Neuron (in vitro differentiated cells): ENCODE data around the gene DNAJC4.
A peak's percentile ranks its signal among the peaks of the same experiment; 100 is the strongest.

ENCODE experiments used
- H2AFZ ChIP-seq: one replicate; pipeline ENCODE4 v1.6.1; 2013; ENCODE audit warnings: low read depth, mild to moderate bottlenecking, inconsistent platforms, low read length, moderate library complexity
- H3K27me3 ChIP-seq: one replicate; pipeline ENCODE4 v1.6.1; 2013; ENCODE audit warnings: low read length; ENCODE audit not compliant: insufficient read depth
- H3K36me3 ChIP-seq: one replicate; pipeline ENCODE4 v1.6.1; 2013; ENCODE audit warnings: low read length; ENCODE audit not compliant: insufficient read depth
- H3K4me1 ChIP-seq: one replicate; pipeline ENCODE4 v1.6.1; 2013; ENCODE audit warnings: low read length; ENCODE audit not compliant: insufficient read depth
- H3K4me3 ChIP-seq: 2 replicates; pipeline ENCODE4 v1.5.1; 2013; ENCODE audit warnings: mild to moderate bottlenecking, low read length, moderate library complexity
- H3K9me3 ChIP-seq: one replicate; pipeline ENCODE4 v1.6.1; 2013; ENCODE audit warnings: low read length

DNAJC4 gene, protein sequence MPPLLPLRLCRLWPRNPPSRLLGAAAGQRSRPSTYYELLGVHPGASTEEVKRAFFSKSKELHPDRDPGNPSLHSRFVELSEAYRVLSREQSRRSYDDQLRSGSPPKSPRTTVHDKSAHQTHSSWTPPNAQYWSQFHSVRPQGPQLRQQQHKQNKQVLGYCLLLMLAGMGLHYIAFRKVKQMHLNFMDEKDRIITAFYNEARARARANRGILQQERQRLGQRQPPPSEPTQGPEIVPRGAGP

DNA sequence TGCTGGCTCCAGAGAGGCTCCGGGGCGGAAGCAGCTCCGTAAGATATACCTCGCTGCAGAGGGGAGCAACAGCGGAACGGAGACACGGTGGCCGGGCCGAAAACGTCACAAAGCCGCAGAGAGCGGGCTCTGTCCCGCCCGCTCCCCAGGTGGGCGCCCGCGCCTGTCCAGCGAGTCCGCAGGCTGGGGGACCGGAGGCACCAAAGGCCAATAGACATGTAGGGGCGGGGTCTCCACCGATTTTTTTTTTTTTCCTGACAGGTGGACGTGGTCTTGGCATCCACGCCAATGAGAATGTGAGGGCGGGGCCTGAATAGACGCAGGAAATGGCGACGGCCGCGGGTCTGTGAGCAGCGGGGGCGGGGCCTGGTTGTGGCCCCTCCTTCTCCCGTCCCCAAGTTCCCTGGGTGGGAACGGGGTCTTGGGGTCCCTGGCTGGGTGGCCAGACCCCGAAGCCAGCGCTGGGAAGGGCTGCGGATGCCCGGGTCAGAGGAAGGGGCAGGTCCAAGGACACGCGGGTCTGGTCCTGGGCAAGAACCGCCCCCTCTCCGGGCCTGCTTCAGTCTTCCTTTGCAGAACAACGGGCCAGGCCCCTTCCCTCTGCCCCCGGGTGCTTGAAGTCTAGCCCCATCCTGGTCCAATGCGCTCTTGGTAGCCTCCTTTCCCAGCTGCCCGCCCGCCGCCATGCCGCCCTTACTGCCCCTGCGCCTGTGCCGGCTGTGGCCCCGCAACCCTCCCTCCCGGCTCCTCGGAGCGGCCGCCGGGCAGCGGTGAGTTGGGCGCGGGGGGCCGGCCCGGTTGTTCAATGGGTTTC is at the start of gene DNAJC4:
TSS of gene DNAJC4 (plus strand) at position 378 of the 814 bp plus-strand sequence. CDS start at position 685, 307 bp downstream.
- H3K4me1 ChIP-seq: peaks cover 30% of the 10 kb centered on the region
- H3K9me3 ChIP-seq: no peaks in the 10 kb centered on the region
- H3K36me3 ChIP-seq: no peaks in the 10 kb centered on the region
- H2AFZ ChIP-seq: peak within 1 kb of the TSS; percentile 58
- no peaks in the 10 kb centered on the region for H3K27me3 ChIP-seq
- H3K4me3 ChIP-seq: peak within 1 kb of the TSS; percentile 70

DNA sequence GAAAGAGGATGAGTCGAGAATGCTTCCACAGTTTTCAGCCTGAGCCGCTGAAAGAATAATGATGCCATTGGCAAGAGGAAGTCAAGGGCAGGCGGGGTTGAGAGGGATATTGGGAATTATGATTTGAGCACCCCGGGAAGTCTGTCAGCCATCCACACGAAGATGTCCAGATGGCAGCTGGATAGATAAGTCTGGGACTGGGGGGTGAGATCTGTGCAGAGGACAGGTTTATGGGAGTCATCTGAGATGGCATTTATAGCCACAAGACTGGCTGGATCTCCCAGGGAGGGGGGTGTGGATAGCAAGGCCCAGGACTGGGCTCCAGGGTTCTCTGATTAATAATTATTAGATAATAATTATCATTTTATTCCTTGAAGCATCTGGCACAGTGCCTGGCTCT is 49.5 kb upstream of the DNAJC4 start:
- Histone ChIP-seq H3K4me1 (peaks cover 9% of the 10 kb centered on the region), H2AFZ (no peak overlapping the region), H3K4me3 (no peak overlapping the region), H3K9me3 (no peaks in the 10 kb centered on the region), H3K36me3 (no peaks in the 10 kb centered on the region), H3K27me3 (no peaks in the 10 kb centered on the region)

DNA sequence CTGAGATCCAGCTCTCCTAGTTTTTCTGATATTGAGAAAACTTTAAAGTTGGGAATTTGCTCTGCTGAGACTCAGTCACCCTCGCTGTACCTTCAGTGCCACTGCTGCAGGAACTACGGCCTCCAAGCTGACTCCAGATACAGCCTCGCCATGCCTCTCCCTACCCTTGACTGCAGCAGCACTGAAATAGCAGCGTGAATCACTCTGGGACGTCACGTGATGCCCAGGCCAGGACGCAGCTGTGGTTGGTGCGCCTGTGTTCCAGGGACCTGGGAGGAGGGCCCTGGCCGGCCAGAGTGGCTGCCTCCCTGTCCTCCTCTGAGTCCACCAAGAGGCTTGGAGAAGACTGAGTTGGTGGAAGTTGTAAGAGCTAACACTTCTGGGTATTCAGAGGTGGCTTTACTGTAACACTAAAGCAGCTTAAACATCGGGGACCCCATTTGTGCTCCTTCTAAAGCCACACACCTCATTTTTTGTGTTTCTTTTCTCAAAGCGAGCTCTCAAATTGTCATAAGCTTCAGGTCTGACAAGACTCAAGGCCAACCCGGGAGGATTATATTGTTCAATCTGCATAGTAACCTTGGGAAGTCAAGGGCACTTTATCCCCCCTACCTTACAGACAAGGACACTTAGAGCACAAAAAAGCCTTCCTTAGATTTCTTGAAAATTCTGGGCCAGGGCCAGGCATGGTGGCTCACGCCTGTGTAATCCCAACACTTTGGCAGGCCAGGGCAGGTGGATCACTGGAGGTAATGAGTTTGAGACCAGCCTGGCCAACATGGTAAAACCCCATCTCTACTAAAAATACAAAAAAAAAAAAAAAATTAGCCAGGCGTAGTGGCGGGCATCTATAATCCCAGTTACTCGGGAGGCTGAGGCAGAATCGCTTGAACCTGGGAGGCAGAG is 48.6 kb upstream of the DNAJC4 start:
- Histone ChIP-seq H3K36me3 (no peaks in the 10 kb centered on the region), H3K4me3 (peak overlapping the region; percentile 8), H3K4me1 (peaks cover 9% of the 10 kb centered on the region), H2AFZ (no peak overlapping the region), H3K27me3 (no peaks in the 10 kb centered on the region), H3K9me3 (no peaks in the 10 kb centered on the region)

DNA sequence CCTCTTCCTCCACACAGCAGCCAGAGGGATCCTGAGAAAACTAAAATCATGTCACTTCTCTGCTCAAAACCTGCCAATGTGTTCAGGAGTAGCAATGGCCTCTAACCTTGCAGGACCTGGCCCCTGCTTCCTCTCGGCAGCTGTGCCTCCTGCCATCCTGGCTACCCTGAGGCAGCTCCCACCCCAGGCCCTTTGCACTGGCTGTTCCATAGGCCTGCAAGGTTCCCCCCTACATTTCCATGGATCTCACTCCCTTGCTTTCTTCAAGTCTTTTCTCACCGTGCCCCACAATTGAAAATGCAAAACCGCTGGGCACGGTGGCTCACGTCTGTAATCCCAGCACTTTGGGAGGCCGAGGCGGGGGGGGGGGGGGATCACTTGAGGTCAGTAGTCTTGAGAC is 46.5 kb upstream of the DNAJC4 start:
- Histone ChIP-seq H3K27me3 (no peaks in the 10 kb centered on the region), H3K4me3 (peak overlapping the region; percentile 68), H3K9me3 (no peaks in the 10 kb centered on the region), H3K36me3 (peaks cover 4% of the 10 kb centered on the region), H2AFZ (no peak overlapping the region), H3K4me1 (peaks cover 9% of the 10 kb centered on the region)

DNA sequence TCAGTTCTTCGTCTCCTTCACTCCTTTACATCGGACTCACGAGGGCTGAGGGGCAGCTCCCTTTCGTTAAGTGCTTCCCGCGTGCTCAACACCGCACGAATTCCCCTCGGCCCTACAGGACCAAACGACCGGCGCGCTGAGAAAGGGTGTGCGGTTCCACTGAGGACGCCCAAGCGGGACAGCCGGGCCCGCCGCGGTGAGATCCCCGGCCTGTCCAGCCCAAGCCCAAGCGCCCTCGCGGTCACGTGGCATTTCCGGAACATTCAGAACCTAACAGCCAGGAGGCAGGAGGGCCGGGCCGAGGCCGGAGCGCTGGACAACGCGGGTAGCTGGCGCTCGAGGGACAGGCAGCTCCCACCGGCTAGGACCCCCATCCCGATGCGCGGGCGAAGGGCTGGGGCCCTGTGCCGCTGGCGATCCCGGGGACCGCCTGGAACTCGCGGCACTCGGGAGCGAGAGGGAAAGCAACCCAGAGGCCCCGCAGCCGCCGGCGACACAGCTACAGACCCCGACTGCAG is 45.1 kb upstream of the DNAJC4 start:
- Histone ChIP-seq H3K27me3 (no peaks in the 10 kb centered on the region), H3K9me3 (no peaks in the 10 kb centered on the region), H3K36me3 (peaks cover 11% of the 10 kb centered on the region), H2AFZ (no peak overlapping the region), H3K4me1 (peaks cover 12% of the 10 kb centered on the region), H3K4me3 (peak overlapping the region; percentile 68)

DNA sequence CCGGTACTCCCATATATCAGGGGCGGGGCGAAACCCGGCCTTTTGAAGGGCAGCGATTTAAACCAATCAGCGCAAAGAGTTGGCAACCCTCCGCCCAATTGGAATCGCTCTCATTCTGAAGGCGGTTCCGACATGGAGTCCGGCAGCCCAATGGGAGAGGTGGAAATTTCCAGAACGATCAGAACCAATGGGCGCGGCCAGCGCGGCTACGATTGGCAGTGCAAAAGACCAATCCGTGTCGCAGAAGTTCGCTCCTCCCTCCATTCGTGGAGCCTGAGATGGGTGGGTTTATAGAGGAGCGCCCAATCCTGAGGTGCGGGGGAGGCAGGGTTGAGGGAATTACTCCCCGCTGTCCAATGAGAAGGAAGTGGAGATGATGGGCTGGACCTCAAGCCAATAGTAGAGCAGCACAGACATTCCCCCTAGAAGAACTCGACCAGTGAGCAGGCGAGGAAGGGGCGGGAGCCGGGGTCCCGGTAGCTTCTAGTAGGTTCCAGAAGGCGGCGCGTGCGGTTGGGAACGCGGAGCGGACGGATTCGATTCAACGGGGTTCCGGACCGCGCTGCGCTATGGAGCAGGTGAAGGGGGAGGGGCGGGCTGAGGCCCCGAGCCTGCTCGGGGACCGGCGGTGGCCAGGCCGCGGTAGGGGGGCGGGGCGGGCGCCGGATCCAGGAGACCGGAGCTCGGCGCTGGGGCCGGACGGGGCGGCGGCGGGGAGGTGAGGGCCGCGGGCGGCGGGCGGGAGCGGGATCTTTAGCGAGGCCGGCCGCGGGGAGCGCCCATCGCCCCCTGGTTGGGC is 44.5 kb upstream of the DNAJC4 start, which contains the start of gene STIP1:
TSS of gene STIP1 (plus strand) at position 479 of the 799 bp plus-strand sequence. CDS start at position 570, 91 bp downstream.
- peaks cover 15% of the 10 kb centered on the region for H3K36me3 ChIP-seq
- H3K27me3 ChIP-seq: no peaks in the 10 kb centered on the region
- peak within 1 kb of the TSS; percentile 68 for H3K4me3 ChIP-seq
- no peak within 1 kb of the TSS for H2AFZ ChIP-seq
- peaks cover 12% of the 10 kb centered on the region for H3K4me1 ChIP-seq
- H3K9me3 ChIP-seq: no peaks in the 10 kb centered on the region

DNA sequence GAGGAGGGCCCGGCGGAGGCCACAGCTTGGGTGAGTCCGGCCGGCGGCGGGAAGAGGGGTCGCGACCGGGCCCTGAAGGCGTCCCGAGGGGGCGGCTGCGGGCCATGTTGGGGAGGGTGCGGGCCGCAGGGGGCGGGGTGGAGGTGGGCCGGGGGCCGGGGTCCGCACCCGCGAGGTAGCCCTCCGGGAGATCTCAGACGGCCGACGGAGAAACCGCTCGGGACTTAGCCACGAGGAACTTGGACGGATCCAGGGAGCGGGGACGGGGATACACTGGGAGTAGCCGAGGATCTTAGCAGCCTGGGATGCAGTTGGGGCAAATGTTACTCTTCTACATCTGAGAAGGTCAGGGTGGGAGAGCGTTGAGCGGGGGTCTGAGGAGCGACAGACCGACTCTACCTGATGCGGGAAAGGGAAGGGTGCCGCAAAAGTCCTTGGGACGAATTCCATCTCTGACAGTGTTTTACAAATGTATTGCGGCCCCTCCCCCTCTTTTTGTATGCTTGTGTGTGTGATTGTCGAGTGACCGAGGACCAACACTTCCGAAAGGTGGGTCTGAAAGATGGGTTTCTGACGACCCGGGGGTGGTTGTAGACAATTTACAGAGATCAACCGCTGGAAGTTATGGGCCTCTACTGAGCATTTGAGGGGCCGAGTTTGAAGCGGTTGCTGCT is 43.7 kb upstream of the DNAJC4 start:
- Histone ChIP-seq H3K36me3 (peaks cover 15% of the 10 kb centered on the region), H3K4me1 (peaks cover 7% of the 10 kb centered on the region), H3K27me3 (no peaks in the 10 kb centered on the region), H3K4me3 (no peak overlapping the region), H2AFZ (no peak overlapping the region), H3K9me3 (no peaks in the 10 kb centered on the region)

DNA sequence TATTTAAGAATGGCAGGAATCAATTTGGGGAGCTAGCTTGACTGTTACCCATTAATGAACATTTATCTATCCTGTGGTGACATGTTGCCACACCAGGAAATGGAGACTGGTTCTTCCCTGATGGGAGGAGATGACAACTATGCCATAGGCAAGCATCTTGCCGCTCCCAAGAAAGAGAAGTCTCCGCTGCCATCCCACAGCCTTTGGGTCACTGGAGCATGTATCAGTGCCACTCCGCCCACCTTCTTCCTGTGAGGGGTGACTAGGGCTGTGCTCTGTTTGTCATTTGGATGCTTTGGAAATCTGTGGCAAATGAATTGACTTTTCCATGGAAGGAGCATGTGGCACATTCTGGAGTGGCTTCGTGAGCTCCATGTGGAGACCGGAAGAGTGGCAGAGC is 37.9 kb upstream of the DNAJC4 start:
- peaks cover 67% of the 10 kb centered on the region for H3K36me3 ChIP-seq
- H3K27me3 ChIP-seq: no peaks in the 10 kb centered on the region
- H3K4me3 ChIP-seq: no peak overlapping the region
- peaks cover 3% of the 10 kb centered on the region for H3K4me1 ChIP-seq
- no peaks in the 10 kb centered on the region for H3K9me3 ChIP-seq
- H2AFZ ChIP-seq: no peak overlapping the region

DNA sequence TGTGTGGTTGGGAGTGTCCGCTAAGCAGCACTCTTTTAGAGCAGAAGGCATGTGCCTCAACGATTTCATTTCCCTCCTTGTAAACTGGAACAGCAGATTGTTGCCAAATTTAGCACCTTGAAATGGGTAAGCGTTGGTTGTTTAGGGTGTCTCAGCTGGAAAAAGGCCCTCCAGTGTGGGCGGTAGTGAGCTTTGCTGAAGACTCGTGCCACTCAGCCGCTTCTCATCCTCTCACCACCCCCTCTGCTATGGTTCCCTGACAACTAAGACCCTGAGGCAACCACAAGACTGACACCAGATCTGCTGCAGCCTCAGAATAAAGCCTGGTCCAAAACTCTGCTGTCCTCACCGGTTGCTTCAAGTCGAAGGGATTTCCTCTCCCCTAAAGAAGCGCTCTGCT is 33.7 kb upstream of the DNAJC4 start:
- Histone ChIP-seq H2AFZ (no peak overlapping the region), H3K4me1 (no peaks in the 10 kb centered on the region), H3K36me3 (peaks cover 84% of the 10 kb centered on the region), H3K9me3 (no peaks in the 10 kb centered on the region), H3K27me3 (no peaks in the 10 kb centered on the region), H3K4me3 (no peak overlapping the region)

DNA sequence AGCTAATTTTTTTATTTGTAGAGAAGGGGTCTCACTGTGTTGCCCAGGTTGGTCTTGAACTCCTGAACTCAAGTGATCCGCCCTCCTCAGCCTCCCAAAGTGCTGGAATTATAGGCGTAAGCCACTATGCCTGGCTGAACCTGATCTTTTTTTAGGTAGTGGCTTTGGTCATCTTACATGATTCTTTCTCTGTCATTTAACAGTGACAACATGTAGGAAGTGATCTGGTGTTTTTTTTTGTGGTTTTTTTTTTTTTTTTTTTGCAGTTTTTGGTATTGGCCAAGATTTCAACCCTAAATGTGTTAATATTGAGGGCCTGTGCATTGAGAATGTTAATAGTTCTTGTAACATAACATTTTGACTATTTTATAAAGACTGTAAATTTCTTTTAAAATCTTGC is 31.8 kb upstream of the DNAJC4 start:
- Histone ChIP-seq H2AFZ (no peak overlapping the region), H3K27me3 (no peaks in the 10 kb centered on the region), H3K36me3 (peaks cover 87% of the 10 kb centered on the region), H3K4me1 (no peaks in the 10 kb centered on the region), H3K9me3 (no peaks in the 10 kb centered on the region), H3K4me3 (no peak overlapping the region)

DNA sequence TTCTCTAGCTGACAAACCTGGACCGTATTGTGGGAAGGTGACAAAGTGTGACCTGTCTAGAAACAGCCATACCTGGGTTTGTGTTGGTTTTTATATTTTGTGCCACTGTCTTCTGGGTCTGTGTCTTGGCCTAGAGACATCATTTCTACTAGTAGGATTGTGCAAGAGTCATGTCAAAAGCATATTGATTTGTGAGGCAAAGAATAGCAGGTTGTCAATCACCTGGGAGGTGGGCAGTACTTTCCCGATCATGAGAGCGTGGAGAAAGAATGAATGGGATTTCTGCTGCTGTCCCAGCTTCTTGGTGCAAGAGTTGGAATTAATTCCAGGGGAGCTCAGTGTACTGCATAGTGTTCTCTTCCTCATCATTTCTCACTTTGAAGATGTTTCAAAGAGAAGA is 28.8 kb upstream of the DNAJC4 start:
- Histone ChIP-seq H2AFZ (no peak overlapping the region), H3K36me3 (peaks cover 78% of the 10 kb centered on the region), H3K27me3 (no peaks in the 10 kb centered on the region), H3K4me1 (no peaks in the 10 kb centered on the region), H3K9me3 (no peaks in the 10 kb centered on the region), H3K4me3 (no peak overlapping the region)

DNA sequence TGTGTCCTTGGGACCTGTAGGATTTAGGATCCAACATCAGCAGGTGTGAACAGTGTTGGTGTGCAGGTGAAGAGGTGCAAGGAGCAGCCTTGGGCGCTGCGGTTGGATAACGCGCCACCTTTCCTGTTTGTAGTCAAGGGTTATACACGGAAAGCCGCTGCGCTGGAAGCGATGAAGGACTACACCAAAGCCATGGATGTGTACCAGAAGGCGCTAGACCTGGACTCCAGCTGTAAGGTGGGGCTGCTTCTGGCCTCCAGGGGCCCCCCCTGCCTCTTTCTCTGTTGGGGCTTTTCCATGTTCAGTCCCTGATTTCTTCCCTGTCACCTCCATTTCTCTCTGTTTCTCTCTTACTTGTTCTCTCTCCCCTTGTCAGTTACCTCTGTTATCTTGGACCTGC is 27.4 kb upstream of the DNAJC4 start:
- no peaks in the 10 kb centered on the region for H3K9me3 ChIP-seq
- no peak overlapping the region for H3K4me3 ChIP-seq
- no peak overlapping the region for H2AFZ ChIP-seq
- H3K4me1 ChIP-seq: peaks cover 3% of the 10 kb centered on the region
- H3K27me3 ChIP-seq: no peaks in the 10 kb centered on the region
- H3K36me3 ChIP-seq: peaks cover 66% of the 10 kb centered on the region
